GM23338 (cell line): ENCODE measurements around the gene ZNF211. TPM values are rescaled to one million over a fixed set of nuclear protein-coding genes. Genes with fewer than 3 reads are reported as not detected.

Source experiments
- ATAC-seq: fragments of 200-7000 bp; cut with Tn5 transposase; 3 replicates; pipeline ENCODE4 v1.9.1; 2020
- DNase-seq: peaks from one replicate; pipeline ENCODE4 v3.0.0-alpha.2; 2015; ENCODE audit warnings: low spot score
- H2AFZ ChIP-seq: fragments of 200-600 bp; sonication (generic); 2 replicates; pipeline ENCODE4 v1.8.0; 2016; ENCODE audit warnings: antibody characterized with exemption, mild to moderate bottlenecking, moderate library complexity
- H3F3A ChIP-seq: fragments of 200-600 bp; sonication (generic); replicated peaks from 2 replicates; pipeline ENCODE4 v1.8.0; 2017; ENCODE audit warnings: antibody characterized with exemption, mixed run types, low read depth
- H3K27ac ChIP-seq: fragments of 200-600 bp; sonication (generic); 2 replicates; pipeline ENCODE4 v1.6.1; 2016; ENCODE audit warnings: low read depth
- H3K27me3 ChIP-seq: fragments of 200-600 bp; sonication (generic); 2 replicates; pipeline ENCODE4 v1.8.0; 2016; ENCODE audit warnings: mild to moderate bottlenecking, mixed run types, moderate library complexity; ENCODE audit not compliant: insufficient read depth
- H3K36me3 ChIP-seq: fragments of 200-600 bp; sonication (generic); 2 replicates; pipeline ENCODE4 v1.8.0; 2016; ENCODE audit warnings: mild to moderate bottlenecking; ENCODE audit not compliant: insufficient read depth
- H3K4me1 ChIP-seq: fragments of 200-600 bp; sonication (generic); 2 replicates; pipeline ENCODE4 v1.8.0; 2016; ENCODE audit warnings: mild to moderate bottlenecking, moderate library complexity; ENCODE audit not compliant: insufficient read depth
- H3K4me2 ChIP-seq: fragments of 200-600 bp; sonication (generic); 2 replicates; pipeline ENCODE4 v1.7.1; 2017; ENCODE audit warnings: mixed run types
- H3K4me3 ChIP-seq: fragments of 200-600 bp; sonication (generic); 2 replicates; pipeline ENCODE4 v1.6.1; 2016; ENCODE audit warnings: mixed run types
- H3K79me2 ChIP-seq: fragments of 200-600 bp; sonication (generic); replicated peaks from 2 replicates; pipeline ENCODE4 v1.8.0; 2017; ENCODE audit warnings: mild to moderate bottlenecking; ENCODE audit not compliant: insufficient read depth
- H3K9me2 ChIP-seq: fragments of 200-600 bp; sonication (generic); 2 replicates; pipeline ENCODE4 v1.8.0; 2017; ENCODE audit not compliant: insufficient read depth
- H4K20me1 ChIP-seq: fragments of 200-600 bp; sonication (generic); replicated peaks from 2 replicates; pipeline ENCODE4 v1.8.0; 2017; ENCODE audit warnings: mild to moderate bottlenecking; ENCODE audit not compliant: insufficient read depth
- H3K27ac Mint-ChIP-seq: 2 replicates; pipeline ENCODE4 v1.8.0; 2020; ENCODE audit warnings: inconsistent platforms, mild to moderate bottlenecking, moderate library complexity, mixed read lengths
- H3K27me3 Mint-ChIP-seq: 3 replicates; pipeline ENCODE4 v1.8.0; 2022; ENCODE audit warnings: low read depth, mild to moderate bottlenecking, moderate library complexity, mixed read lengths, inconsistent platforms; ENCODE audit not compliant: insufficient read depth, poor library complexity
- H3K36me3 Mint-ChIP-seq: 3 replicates; pipeline ENCODE4 v1.8.0; 2021; ENCODE audit warnings: low read depth, mild to moderate bottlenecking, inconsistent platforms, moderate library complexity, mixed read lengths
- H3K4me1 Mint-ChIP-seq: 3 replicates; pipeline ENCODE4 v1.8.0; 2020; ENCODE audit warnings: mild to moderate bottlenecking, inconsistent platforms, mixed read lengths
- H3K4me3 Mint-ChIP-seq: 3 replicates; pipeline ENCODE4 v1.8.0; 2021; ENCODE audit warnings: moderate library complexity, mild to moderate bottlenecking, inconsistent platforms, mixed read lengths
- H3K9me3 Mint-ChIP-seq: 3 replicates; pipeline ENCODE4 v1.8.0; 2020; ENCODE audit warnings: moderate library complexity, mild to moderate bottlenecking, inconsistent platforms, mixed read lengths
- CREB1 ChIP-seq: fragments of 250-450 bp; sonication (Bioruptor Pico); IDR thresholded peaks from 2 replicates; pipeline ENCODE4 v1.5.0; 2020; ENCODE audit warnings: low read depth, mild to moderate bottlenecking, moderate library complexity
- CTCF ChIP-seq, 2 experiments: fragments of 200-600 bp in 1 of 2; sonication (generic) in 1 of 2; conservative IDR thresholded peaks; 2 replicates each; pipeline versions ENCODE4 v1.5.1 to v1.6.1; 2016 to 2017; ENCODE audit warnings: antibody characterized with exemption in 2 of 2, low read depth in 2 of 2, mild to moderate bottlenecking in 2 of 2, moderate library complexity in 1 of 2
- EZH2 ChIP-seq: fragments of 200-600 bp; sonication (generic); IDR thresholded peaks from one replicate; pipeline ENCODE4 v1.8.0; 2017; ENCODE audit warnings: antibody characterized with exemption, mild to moderate bottlenecking, low read depth; ENCODE audit not compliant: unreplicated experiment
- EZH2phosphoT487 ChIP-seq: fragments of 200-600 bp; sonication (generic); IDR thresholded peaks from one replicate; pipeline ENCODE4 v1.8.1; 2018; ENCODE audit warnings: antibody characterized with exemption; ENCODE audit not compliant: unreplicated experiment
- JUNB ChIP-seq: IDR thresholded peaks from one replicate; pipeline ENCODE4 v1.6.1; 2016; ENCODE audit warnings: antibody characterized with exemption; ENCODE audit not compliant: unreplicated experiment
- NANOG ChIP-seq: IDR thresholded peaks from 2 replicates; pipeline ENCODE4 v1.6.1; 2016; ENCODE audit warnings: antibody characterized with exemption, borderline replicate concordance
- POLR2AphosphoS5 ChIP-seq: IDR thresholded peaks from 2 replicates; pipeline ENCODE4 v1.6.1; 2016; ENCODE audit warnings: antibody characterized with exemption, low read depth
- REST ChIP-seq: IDR thresholded peaks from one replicate; pipeline ENCODE4 v1.6.1; 2018; ENCODE audit warnings: antibody characterized with exemption; ENCODE audit not compliant: unreplicated experiment
- STAT1 ChIP-seq: IDR thresholded peaks from one replicate; pipeline ENCODE4 v1.6.1; 2016; ENCODE audit warnings: antibody characterized with exemption; ENCODE audit not compliant: unreplicated experiment
- ZNF114 ChIP-seq: fragments of 250-450 bp; sonication (Bioruptor Pico); IDR thresholded peaks from 2 replicates; pipeline ENCODE4 v1.5.0; 2020; ENCODE audit warnings: mild to moderate bottlenecking, moderate library complexity
- ZNF462 ChIP-seq: fragments of 250-450 bp; sonication (Bioruptor Pico); IDR thresholded peaks from 2 replicates; pipeline ENCODE4 v1.5.0; 2020; ENCODE audit warnings: mild to moderate bottlenecking, moderate library complexity
- polyA plus RNA-seq: library from polyadenylated mRNA; unstranded; fragments of >200 nt; fragmentation: Nextera tagmentation; extraction: Ambion mirVana; gene quantifications from 2 replicates; pipeline ENCODE4 v1.2.1, GENCODE V29; 2016
- total RNA-seq: library from RNA; depleted of rRNA; stranded (reverse); fragments of >200 nt; shearing (Covaris generic); gene quantifications from 2 replicates; pipeline ENCODE4 v1.2.3, GENCODE V29; 2014

The ZNF211 gene
- total and polyA plus RNA-seq, 2 experiments from 2014 or later, result 9.7 to 13.8 TPM

DNA sequence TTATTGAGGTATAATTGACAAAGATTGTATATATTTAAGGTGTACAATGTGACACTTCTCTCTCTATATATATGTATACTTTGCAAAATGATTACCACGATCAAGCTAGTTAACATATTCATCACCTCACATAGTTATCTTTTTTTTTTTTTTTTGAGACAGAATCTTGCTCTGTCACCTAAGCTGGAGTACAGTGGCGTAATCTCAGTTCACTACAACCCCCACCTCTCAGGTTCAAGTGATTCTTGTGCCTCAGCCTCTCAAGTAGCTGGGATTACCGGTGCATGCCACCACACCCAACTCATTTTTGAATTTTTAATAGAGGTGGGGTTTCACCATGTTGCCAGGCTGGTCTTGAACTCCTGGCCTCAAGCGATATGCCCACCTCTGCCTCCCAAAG lies 39.5 kb downstream of the ZNF211 start:
- Histone ChIP-seq H3K4me1 (0 out of 2 replicates have a peak, but pooled peaks cover 3% of the 10 kb centered on the region), H3K4me2 (no peak overlapping the region), H4K20me1 (no peaks in the 10 kb centered on the region), H3K27ac (no peak overlapping the region), H3K9me2 (no peaks in the 10 kb centered on the region), H3K27me3 (peaks cover 24% of the 10 kb centered on the region; the same call in 1 of the 2 replicates), H3K79me2 (no peaks in the 10 kb centered on the region), H3K36me3 (no peaks in the 10 kb centered on the region), H3F3A (no peaks in the 10 kb centered on the region), H3K4me3 (no peak overlapping the region), H2AFZ (no peak overlapping the region)
- Mint-ChIP-seq H3K36me3 (no peaks in the 10 kb centered on the region), H3K4me1 (peaks cover 3% of the 10 kb centered on the region; the same call in 2 of the 3 replicates), H3K9me3 (no peaks in the 10 kb centered on the region), H3K27ac (no peak overlapping the region), H3K27me3 (peaks cover 3% of the 10 kb centered on the region), H3K4me3 (no peak overlapping the region)
- TF ChIP-seq POLR2AphosphoS5, result no peak
- TF ChIP-seq REST, result no peak
- no peak for TF ChIP-seq ZNF114
- no peak for TF ChIP-seq STAT1
- no peak for TF ChIP-seq NANOG
- no peak for TF ChIP-seq CTCF (conservative IDR thresholded peaks at IDR 0.05; ENCODE audit: low read depth in 2 of 2)
- TF ChIP-seq JUNB, result no peak
- TF ChIP-seq EZH2, result no peak
- no peak for TF ChIP-seq EZH2phosphoT487
- no peak for TF ChIP-seq ZNF462 (CRISPR knock-in tag)
- no peak for TF ChIP-seq CREB1 (CRISPR knock-in tag)
- DNase-seq, result no peak
- no peak for ATAC-seq
